HFF-Myc (cell line): ENCODE data around the gene SLC25A22.

Experiments
- DNase-seq: peaks from one replicate; pipeline ENCODE4 v3.0.0-alpha.2; 2011; ENCODE audit warnings: low read depth; ENCODE audit errors: extremely low read depth
- H3K4me3 ChIP-seq: replicated peaks from 2 replicates; pipeline ENCODE4 v1.5.1; 2011; ENCODE audit warnings: low read depth, mild to moderate bottlenecking, control low read depth, low read length
- TF ChIP-seq, protein P1 (sequence below): IDR thresholded peaks from 2 replicates; pipeline ENCODE4 v1.5.1; 2012; ENCODE audit warnings: mild to moderate bottlenecking, low read depth, low read length, control low read depth; ENCODE audit errors: missing control alignments

Gene SLC25A22

GRCh38 chr11:791658-792534, 6.2 kb downstream of the SLC25A22 start:
- no peak for DNase-seq
- TF ChIP-seq, protein P1, sequence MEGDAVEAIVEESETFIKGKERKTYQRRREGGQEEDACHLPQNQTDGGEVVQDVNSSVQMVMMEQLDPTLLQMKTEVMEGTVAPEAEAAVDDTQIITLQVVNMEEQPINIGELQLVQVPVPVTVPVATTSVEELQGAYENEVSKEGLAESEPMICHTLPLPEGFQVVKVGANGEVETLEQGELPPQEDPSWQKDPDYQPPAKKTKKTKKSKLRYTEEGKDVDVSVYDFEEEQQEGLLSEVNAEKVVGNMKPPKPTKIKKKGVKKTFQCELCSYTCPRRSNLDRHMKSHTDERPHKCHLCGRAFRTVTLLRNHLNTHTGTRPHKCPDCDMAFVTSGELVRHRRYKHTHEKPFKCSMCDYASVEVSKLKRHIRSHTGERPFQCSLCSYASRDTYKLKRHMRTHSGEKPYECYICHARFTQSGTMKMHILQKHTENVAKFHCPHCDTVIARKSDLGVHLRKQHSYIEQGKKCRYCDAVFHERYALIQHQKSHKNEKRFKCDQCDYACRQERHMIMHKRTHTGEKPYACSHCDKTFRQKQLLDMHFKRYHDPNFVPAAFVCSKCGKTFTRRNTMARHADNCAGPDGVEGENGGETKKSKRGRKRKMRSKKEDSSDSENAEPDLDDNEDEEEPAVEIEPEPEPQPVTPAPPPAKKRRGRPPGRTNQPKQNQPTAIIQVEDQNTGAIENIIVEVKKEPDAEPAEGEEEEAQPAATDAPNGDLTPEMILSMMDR = no peak
- no peak overlapping the region for H3K4me3 ChIP-seq

DNA sequence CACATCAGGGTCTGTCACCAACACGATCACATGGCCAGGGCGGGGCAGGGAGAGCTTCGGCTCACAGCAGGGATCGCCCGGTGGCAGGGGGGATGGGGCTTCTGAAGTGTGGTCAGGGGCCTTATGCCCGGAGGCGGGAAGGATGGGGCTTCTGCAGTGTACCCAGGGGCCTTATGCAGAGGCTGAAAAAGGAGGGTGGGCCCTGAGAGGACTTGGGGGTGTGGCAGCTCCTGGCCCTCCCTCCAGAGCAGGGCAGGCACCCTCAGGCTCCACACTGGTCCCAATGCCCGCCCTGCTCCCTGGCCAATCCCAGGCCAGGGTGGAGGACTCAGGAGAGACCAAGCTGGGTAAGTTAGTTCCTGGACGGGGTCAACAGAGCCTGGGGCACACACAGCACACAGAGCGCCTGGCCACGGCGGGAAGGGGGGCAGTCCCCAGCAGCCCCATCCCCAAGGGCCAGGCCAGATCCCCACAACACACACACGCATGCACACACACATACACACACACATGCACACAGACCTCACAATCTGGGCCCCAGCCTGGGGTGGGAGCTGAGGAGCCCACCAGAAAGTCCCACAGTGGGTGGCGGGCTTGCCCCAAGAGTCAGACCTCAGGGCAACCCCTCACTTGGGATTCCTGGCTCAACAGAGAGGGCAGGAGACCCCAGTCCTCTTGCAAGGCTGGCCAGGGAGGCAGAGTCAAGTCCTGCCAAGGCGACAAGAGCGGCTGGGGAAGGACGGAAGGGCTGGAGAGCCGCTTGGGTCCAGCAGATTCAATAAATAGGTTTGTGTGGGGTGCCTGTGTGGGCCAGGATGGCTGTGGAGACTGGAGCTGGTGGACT, 7.1 kb downstream of the SLC25A22 start:
- no peak overlapping the region for H3K4me3 ChIP-seq
- TF ChIP-seq, protein P1 = no peak
- DNase-seq = no peak

DNA sequence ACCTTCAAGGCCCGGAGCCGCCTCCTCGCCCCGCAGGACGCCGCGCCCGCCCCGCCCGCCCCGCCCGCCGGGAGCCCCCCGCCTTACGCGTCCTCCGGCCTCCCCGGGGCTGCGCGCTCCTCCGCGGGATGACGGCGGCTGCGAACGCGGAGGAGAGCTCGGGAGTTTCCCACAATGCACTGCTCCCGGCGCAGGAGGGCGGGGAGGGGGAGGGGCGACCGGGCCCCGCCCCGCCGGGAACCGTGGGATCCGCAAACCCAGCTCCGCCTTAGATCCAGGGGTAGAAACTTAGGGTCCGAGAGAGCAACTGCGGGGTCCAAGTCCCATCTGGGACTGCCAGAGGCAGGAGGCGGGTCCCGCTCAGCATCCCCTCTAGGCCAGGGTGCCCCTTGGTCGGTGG, 8.1 kb downstream of the SLC25A22 start, which contains the start of gene CEND1:
Gene CEND1 (minus strand): TSS at position 148 of the 400 bp plus-strand sequence. CDS start 1,514 bp downstream, outside the sequence.
- peak within 1 kb of the TSS; percentile 28 for H3K4me3 ChIP-seq
- TF ChIP-seq, protein P1 = no peak
- DNase-seq = no peak

DNA sequence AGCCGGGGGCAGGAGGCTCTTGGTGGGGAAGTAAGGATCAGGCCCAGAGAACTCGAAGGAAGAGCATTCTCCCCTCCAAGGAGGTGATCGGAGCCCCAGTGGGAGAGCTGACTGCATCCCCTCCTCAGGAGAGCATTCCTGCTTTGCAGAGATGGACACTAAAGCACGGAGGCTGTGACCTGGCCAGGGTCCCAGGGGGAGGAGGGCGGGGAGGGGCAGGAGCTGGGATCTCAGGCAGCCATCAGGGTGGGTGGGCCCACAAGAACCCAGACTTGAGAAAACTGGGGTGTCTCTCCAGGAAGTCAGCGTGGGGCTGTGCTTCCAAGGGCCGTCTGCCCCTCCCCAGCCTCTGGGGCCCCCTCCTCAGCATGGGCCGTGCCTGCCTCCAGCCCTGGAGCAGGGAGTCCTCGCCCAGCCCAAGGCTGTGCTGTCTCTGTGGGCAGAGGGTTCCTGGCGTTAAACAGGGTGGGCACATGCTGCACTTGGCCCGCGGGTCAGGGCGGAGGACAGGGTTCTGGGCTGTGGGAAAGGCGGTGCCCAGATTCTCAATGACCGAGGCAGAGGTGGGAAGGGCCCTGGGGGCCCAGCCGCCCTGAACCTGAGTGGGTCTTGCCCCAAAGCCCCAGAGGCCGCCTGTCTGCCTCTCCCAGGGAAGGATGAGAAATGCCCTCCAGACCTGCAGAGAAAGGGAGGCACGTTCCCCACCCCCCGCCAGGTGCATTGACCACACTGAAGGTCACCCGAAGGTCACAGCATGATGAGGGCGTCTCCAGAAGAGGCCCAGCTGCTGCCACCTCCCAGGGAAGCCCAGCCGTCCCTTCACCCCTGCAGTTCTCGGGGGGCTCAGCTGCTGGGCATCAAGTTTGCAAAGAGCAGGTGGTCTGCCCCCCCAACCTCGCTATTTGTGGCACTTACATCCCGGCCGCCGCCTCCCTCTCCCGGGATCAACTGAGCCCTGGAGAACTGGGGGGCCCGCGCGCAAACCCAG, 8.8 kb downstream of the SLC25A22 start:
- peak overlapping the region; percentile 28 for H3K4me3 ChIP-seq
- TF ChIP-seq, protein P1 = no peak
- DNase-seq = no peak

GRCh38 chr11:788009-788640, 10.0 kb downstream of the SLC25A22 start:
- no peak for DNase-seq
- no peak overlapping the region for H3K4me3 ChIP-seq
- TF ChIP-seq, protein P1 = no peak
